LNCAP (cell line): ENCODE data around the gene OR7G3.

Source experiments
- CTCF ChIP-seq: fragments of 450-650 bp; IDR thresholded peaks from 2 replicates; pipeline ENCODE4 v1.5.1; 2017; ENCODE audit warnings: mild to moderate bottlenecking

OR7G3 gene

GRCh38 chr19:9086761-9087160 is 40.0 kb downstream of the OR7G3 start, which contains the start of gene OR1M1:
OR1M1 (plus strand) TSS chr19:9087061; CDS start chr19:9093245, 6,184 bp downstream.
- TF ChIP-seq CTCF, result no peak

GRCh38 chr19:9078651-9079050 is 48.1 kb downstream of the OR7G3 start:
- TF ChIP-seq CTCF, result no peak

- TF ChIP-seq CTCF, result no peak
These were observed 49.8 kb downstream of the OR7G3 start for GRCh38 chr19:9076901-9077300.
